HG02884 (cell line): Measurements from ENCODE around the gene PARD6A.
"Not testable (repeated sequence)": the region's sequence is repeated elsewhere in the genome, so short reads cannot be mapped to it uniquely, and the experiment has no call there.

Source experiments
- ATAC-seq: cut with Tn5 transposase; IDR thresholded peaks from one replicate; pipeline ENCODE4 v1.9.1; 2021; ENCODE audit warnings: mild to moderate bottlenecking, moderate library complexity; ENCODE audit not compliant: unreplicated experiment

Gene PARD6A

GRCh38 chr16:67679935-67680897 is 19.5 kb downstream of the PARD6A start:
- ATAC-seq: no peak

- no peak for ATAC-seq
Measured at GRCh38 chr16:67683767-67684166, 23.0 kb downstream of the PARD6A start.

GRCh38 chr16:67685388-67686112 is 24.8 kb downstream of the PARD6A start:
- ATAC-seq: no peak

GRCh38 chr16:67693517-67694285 is 32.9 kb downstream of the PARD6A start:
- not testable (repeated sequence) for ATAC-seq

GRCh38 chr16:67694611-67695010 is 33.9 kb downstream of the PARD6A start:
- ATAC-seq: no peak

GRCh38 chr16:67697422-67698185 is 36.8 kb downstream of the PARD6A start:
- ATAC-seq: no peak

- no peak for ATAC-seq
Measured at GRCh38 chr16:67699265-67699664, 38.5 kb downstream of the PARD6A start.

- ATAC-seq: no peak
Measured at GRCh38 chr16:67701420-67701819, 40.7 kb downstream of the PARD6A start.

- no peak for ATAC-seq
Measured at GRCh38 chr16:67702130-67702529, 41.4 kb downstream of the PARD6A start.

- no peak for ATAC-seq
Measured at GRCh38 chr16:67703626-67704025, 42.9 kb downstream of the PARD6A start.

- no peak for ATAC-seq
Measured at GRCh38 chr16:67704110-67704509, 43.4 kb downstream of the PARD6A start.

GRCh38 chr16:67707210-67707609 is 46.5 kb downstream of the PARD6A start:
- no peak for ATAC-seq

- ATAC-seq: no peak
Measured at GRCh38 chr16:67707790-67708189, 47.0 kb downstream of the PARD6A start.

- ATAC-seq: no peak
Measured at GRCh38 chr16:67708368-67708771, 47.6 kb downstream of the PARD6A start.

- no peak for ATAC-seq
Measured at GRCh38 chr16:67709050-67709449, 48.3 kb downstream of the PARD6A start.

- no peak for ATAC-seq
Measured at GRCh38 chr16:67710607-67711006, 49.8 kb downstream of the PARD6A start.
